Left ventricle myocardium superior (tissue), 1 donor: ENCODE data around the gene UHRF1. TPM values are rescaled to one million over a fixed set of nuclear protein-coding genes. Genes with fewer than 3 reads are reported as not detected.
A peak's percentile ranks its signal among the peaks of the same experiment; 100 is the strongest.
"Not testable (repeated sequence)": the region's sequence is repeated elsewhere in the genome, so short reads cannot be mapped to it uniquely, and the experiment has no call there.

ENCODE experiments used
- ATAC-seq: fragments of 200-7000 bp; cut with Tn5 transposase; one replicate; pipeline ENCODE4 v1.9.1; 2020; ENCODE audit warnings: mild to moderate bottlenecking, moderate library complexity
- DNase-seq: peaks from one replicate; pipeline ENCODE4 v3.0.0-alpha.2; 2020
- intact Hi-C: fragments of 100-400 bp; cut with micrococcal nuclease; formaldehyde crosslinking; loops from one replicate; pipeline ENCODE4 v1.11.0; 2022
- total RNA-seq: library from RNA; stranded (reverse); fragmentation: NEBNext Ultra II Directional; extraction: Animal tissue kit (Norgen Biotek cat#: 25700); gene quantifications from one replicate; pipeline ENCODE4 v1.2.1, GENCODE V29; 2021
- donor health status: DM: no; HTN: yes; CAD: no; lungs with severe emphysema.

The UHRF1 gene
- total RNA-seq, 1 donor from 2014 or later, result 1.5 TPM

DNA sequence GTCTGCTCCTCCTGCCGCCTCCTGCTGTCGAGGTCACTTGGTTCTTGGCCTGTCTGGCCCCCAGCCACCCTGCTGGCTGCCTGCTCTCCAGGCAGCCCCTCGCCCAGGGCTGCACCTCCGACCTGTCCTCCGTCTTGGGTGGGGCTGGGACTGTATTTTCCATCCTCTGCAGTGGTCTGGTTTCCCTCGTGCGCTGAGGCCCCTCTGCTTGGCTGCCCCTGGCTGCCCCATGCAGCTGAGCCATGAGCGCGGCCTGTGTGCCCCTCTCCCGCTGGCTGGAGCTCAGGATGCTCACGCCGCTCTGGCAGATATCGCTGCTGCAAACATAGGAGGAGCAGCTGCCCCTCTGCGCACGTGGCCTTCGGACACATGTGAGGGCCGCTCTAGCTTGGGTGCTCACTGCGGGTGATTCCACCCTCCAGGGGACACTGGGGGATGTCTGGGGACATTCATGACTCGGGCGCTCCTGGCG, 14.0 kb downstream of the UHRF1 start:
- DNase-seq (no peak), ATAC-seq (no peak)
- intact Hi-C loops, result no loop called here

DNA sequence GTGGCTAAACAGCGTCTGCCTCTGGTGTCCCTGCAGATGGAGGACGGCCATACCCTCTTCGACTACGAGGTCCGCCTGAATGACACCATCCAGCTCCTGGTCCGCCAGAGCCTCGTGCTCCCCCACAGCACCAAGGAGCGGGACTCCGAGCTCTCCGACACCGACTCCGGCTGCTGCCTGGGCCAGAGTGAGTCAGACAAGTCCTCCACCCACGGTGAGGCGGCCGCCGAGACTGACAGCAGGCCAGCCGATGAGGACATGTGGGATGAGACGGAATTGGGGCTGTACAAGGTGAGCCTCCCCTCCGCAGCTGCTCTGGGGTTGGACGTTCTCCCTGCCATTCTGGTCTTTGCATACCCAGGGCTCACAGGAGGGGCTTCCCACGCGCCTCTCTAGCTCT, 19.9 kb downstream of the UHRF1 start:
- ATAC-seq (no peak), DNase-seq (no peak)
- intact Hi-C loops, result no loop called here

GRCh38 chr19:4930664-4931063, 21.4 kb downstream of the UHRF1 start:
- DNase-seq (no peak), ATAC-seq (no peak)
- intact Hi-C loops, result no loop called here

- DNase-seq, result no peak
- no peak for ATAC-seq
- intact Hi-C loops, result no loop called here
These were observed 23.4 kb downstream of the UHRF1 start for GRCh38 chr19:4932711-4933110.

DNA sequence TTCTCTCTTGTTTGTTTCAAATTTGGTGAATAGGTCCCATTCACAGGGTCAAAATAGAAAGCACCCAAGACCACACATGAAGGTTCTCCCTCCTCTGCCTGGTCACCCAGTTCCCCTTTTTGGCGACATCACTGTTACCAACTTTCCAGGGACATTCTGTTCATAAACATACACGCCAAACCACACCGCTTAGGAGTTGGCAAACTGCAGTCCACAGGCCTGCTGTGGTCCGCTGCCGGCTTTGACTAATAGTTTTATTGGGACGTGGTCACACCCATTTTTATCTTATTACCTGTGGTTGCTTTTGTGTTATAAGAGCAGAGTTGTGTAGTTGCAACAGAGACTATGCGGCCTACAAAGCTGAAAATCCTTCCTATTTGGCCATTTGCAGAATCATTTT, 24.2 kb downstream of the UHRF1 start:
- DNase-seq (no peak), ATAC-seq (peak; percentile 22)
- intact Hi-C loops, result no loop called here

- DNase-seq (no peak), ATAC-seq (no peak)
- intact Hi-C loops, result no loop called here
These were observed 26.1 kb downstream of the UHRF1 start for GRCh38 chr19:4935444-4935843.

DNA sequence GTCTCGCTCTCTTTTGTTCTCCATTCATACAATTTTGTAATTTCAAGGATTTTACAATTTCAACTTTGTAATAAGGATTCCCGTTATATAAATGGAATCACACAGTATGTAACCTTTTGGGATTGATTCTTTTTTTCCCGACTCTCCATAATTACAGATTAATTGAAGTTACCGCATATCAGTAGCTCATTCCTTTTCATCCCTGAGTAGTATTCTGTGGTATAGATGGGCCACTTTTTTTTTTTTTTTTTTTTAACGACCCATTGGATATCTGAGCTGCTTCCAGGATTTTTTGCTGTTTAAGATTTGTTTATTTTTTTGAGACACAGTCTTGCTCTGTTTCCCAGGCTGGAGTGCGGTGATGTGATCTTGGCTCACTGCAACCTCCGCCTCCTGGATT, 27.8 kb downstream of the UHRF1 start:
- intact Hi-C loops, result no loop called here
- ATAC-seq (no peak), DNase-seq (no peak)

GRCh38 chr19:4938461-4938860, 29.2 kb downstream of the UHRF1 start:
- intact Hi-C loops, ATAC-seq, DNase-seq: not testable (repeated sequence)

GRCh38 chr19:4939466-4939865, 30.2 kb downstream of the UHRF1 start:
- DNase-seq (no peak), ATAC-seq (no peak)
- intact Hi-C loops, result no loop called here

DNA sequence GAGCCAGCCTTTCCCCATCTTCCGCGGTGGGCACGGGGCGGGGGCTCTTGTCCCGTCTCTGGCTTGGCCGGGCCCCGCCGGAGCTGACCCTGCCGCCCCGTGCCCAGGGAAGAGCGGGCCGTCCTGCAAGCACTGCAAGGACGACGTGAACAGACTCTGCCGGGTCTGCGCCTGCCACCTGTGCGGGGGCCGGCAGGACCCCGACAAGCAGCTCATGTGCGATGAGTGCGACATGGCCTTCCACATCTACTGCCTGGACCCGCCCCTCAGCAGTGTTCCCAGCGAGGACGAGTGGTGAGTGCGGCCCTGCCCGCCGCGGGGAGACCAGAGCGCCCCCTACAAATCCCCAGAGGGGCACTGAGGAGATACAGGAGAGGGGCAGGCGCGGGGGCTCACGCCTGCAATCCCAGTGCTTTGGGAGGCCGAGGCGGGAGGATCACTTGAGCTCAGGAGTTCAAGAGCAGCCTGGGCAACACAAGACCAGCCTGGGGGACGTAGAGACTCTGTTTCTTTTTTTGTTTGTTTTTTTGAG, 32.4 kb downstream of the UHRF1 start:
- ATAC-seq, DNase-seq, intact Hi-C loops: not testable (repeated sequence)

- DNase-seq, ATAC-seq, intact Hi-C loops: not testable (repeated sequence)
These were observed 41.3 kb downstream of the UHRF1 start for GRCh38 chr19:4950650-4951049.

DNA sequence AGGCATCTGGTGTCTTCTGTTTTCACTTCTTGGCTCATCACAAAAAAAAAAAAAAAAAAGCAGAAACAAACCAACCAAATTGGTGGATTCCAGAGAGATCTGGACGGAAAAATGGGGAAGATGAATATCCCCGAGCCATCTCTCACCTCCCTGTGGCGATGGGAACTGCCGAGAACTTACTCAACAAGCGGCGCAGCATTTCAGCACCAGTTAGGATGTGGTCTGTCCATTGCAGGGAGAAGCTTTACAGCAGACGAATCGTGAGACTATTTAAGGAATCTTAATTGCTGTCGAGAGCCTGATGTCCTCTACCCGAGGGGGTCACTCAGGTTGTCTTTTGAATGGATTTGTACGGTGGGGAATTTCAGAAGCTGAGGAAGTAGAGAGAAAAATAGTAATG, 42.4 kb downstream of the UHRF1 start:
- intact Hi-C loops, result no loop called here
- peak; percentile 60 for ATAC-seq

GRCh38 chr19:4952945-4953344, 43.6 kb downstream of the UHRF1 start:
- DNase-seq (no peak), ATAC-seq (no peak)
- intact Hi-C loops, result no loop called here

More for the DNA sequence above, 42.4 kb downstream of the UHRF1 start:
- no peak for DNase-seq

GRCh38 chr19:4954320-4955149, 45.2 kb downstream of the UHRF1 start:
- ATAC-seq, intact Hi-C loops, DNase-seq: not testable (repeated sequence)

DNA sequence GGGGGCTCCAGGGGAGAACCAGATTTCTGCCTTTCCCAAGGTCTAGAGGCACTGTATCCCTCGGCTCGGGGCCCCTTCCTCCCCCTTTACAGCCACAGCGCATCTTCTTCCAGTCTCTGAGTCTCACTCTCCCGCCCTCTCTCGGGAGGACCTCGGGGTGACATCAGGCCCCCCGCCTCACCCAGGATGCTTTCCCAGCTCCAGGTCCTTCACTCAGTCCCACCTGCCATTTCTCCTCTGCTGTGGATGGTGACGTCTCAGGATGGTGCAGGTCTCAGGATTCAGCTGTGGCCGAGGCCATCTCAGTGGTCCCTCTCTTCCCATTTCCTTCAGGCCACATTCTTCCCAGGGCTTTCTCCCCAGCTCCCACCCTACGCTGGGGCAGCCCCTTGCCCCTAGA, 46.0 kb downstream of the UHRF1 start:
- ATAC-seq, result no peak
- intact Hi-C loops, result no loop called here
- DNase-seq, result no peak

DNA sequence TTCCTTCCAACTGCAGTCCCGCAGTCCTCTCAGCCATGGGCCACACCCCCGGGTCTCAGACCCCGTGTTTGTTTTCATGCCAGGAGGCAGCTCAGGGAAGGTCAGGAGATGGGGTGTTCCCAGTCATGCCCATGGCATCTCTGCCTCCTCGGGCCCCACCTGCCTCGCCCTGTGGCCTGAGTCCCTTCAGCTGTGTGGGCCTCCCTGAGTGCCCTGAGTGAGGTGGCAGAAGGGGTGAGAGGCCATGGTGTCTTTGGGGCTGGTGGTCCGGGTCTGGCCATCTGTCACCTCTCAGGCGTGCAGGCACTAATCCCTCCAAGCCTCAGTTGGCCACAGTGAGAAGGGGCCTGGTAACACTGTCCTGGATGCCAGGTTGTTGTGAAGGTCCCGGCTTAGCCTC, 48.7 kb downstream of the UHRF1 start:
- DNase-seq (no peak), ATAC-seq (no peak)
- intact Hi-C loops, result no loop called here

DNA sequence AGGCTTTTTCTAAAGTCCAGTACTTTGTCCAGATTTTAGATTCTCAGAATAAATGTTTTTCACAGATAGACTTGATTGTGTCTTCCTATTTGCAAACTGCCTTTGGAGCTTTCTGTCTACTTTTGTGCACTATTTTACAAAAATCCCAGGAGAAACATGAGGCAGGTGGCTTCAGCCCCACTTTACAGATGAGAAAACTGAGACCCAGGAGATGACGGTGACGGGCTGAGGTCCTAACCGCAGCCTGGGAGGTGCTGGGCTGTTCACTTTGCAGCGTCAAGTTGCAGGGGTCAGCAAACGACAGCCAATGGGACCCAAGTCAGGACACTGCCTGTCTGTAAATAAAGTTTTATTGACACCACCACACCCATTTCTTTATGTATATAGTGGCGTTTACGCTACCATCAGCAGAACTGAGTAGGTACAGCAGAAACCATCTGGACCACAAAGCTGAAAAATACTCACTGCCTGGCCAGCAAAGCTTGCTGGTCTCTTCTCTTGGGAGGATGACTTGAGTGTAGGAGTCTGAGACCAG, 52.9 kb downstream of the UHRF1 start:
- DNase-seq, result no peak
- no peak for ATAC-seq
- intact Hi-C loops, result no loop called here

DNA sequence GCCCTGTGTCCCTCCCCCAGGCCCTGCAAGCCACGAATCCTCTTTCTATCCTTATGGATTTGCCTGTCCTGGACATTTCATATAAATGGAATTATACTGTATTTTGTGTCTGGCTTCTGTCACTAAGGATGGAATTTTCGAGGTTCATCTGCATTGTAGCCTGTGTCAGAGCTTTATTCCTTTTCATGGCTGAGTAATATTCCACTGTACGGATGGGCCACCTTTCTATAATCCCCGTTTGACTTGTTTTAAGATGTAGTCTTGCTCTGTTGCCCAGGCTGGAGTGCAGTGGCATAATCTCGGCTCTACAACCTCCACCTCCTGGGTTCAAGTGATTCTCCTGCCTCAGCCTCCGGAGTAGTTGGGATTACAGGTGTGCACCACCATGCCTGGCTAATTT, 55.8 kb downstream of the UHRF1 start:
- DNase-seq (no peak), ATAC-seq (no peak)

DNA sequence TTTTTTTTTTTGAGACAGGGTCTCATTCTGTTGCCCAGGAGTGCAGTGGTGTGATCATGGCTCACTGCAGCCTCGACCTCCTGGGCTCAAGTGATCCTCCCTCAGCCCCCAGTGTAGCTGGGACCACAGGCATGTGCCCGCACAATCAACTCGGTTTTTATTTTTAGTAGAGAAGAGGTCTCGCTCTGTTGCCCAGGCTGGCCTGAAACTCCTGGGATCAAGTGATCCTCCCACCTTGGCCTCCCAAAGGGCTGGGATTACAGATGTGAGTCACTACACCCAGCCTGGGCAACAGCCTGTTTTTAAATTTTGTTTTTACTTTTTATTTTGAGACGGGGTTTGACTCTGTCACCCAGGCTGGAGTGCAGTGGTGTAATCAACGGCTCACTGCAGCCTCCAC, 57.3 kb downstream of the UHRF1 start:
- ATAC-seq, result no peak

More for the DNA sequence above, 55.8 kb downstream of the UHRF1 start:
- intact Hi-C loops, result no loop called here

DNA sequence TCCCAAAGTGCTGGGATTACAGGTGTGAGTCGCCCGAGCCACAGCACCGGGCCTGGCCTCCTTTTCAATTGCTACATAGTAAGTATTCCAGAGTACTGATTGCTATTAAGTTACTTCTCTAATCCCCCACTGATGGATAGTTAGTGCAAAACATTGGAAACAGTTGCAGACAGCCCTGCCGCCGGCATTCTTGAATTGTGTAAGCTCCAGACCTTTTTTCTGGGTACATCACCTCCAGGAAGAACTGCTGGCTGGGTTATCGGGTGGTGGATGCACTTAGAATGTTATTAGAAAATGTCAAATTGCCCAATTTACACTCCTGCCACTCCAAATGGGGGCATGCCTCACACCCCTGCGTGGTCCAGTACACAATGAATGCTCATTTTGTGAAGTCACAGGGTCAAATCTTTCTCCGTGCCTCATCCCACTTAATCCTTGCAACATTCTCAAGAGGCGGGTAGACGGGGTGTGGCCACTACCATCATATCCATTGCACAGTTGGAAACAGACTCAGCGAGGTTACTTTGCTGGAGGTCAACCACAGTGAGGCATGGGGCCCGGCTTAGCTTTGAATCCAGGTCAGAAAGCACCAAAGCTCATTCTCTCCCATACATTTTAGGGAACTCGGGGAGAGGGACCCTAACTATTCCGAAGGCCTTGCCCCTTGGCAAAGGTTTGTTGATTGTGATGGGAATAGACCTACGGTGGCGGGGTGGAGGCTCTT, 58.6 kb downstream of the UHRF1 start:
- no peak for DNase-seq
- no peak for ATAC-seq
- intact Hi-C loops, result no loop called here

More for the DNA sequence above, 57.3 kb downstream of the UHRF1 start:
- no peak for DNase-seq
- intact Hi-C loops, result no loop called here
